HG03558 (cell line): ENCODE measurements around the gene P4HB.

Source experiments
- ATAC-seq: cut with Tn5 transposase; IDR thresholded peaks from one replicate; pipeline ENCODE4 v1.9.1; 2021; ENCODE audit warnings: moderate number of reproducible peaks; ENCODE audit not compliant: unreplicated experiment; ENCODE audit errors: extremely low read depth

The P4HB gene

DNA sequence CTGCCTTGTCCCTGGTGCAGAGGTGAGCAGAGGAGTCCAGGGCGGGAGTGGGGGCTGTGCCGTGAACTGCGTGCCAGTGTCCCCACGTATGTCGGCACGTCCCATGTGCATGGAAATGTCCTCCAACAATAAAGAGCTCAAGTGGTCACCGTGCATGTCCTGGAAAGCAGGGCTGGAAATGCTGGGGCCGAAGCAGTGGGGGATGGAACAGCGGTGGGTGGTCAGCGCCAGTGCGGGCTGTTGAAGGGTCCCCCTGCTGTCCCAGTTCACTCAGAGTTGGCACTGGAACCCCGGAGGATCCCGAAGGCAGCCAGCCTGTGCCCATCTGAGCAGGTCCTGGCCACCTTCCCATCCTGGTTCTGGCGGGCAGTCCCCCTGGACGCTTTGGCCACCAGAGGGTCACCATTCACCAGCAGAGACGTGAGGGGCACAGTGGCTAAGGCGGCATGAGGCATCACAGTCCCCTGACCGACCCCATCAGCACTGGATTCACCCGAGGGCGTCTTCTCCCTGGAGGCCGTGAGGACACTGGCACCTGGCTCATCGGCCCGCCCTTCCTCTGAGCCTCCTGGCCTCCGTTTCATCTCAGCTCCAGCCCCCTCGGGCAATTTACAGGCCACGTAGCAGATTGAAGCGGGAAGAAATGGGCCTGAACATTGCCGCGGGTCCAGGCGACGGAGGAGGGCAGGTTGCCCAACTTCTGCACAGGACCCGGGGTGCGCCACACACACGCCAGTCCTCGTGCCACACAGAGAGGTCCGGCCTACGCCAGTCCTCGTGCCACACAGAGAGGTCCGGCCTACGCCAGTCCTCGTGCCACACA is 46.3 kb downstream of the P4HB start:
- ATAC-seq, result no peak

DNA sequence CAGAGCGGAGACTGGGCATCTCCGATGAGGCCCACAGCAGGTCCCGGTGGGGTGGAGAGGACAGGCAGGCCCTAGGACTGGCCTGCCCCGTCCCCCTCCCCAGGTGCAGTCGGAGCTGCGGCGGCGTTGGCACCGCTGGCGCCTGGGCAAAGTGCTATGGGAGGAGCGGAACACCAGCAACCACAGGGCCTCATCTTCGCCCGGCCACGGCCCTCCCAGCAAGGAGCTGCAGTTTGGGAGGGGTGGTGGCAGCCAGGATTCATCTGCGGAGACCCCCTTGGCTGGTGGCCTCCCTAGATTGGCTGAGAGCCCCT is 47.0 kb downstream of the P4HB start:
- no peak for ATAC-seq

DNA sequence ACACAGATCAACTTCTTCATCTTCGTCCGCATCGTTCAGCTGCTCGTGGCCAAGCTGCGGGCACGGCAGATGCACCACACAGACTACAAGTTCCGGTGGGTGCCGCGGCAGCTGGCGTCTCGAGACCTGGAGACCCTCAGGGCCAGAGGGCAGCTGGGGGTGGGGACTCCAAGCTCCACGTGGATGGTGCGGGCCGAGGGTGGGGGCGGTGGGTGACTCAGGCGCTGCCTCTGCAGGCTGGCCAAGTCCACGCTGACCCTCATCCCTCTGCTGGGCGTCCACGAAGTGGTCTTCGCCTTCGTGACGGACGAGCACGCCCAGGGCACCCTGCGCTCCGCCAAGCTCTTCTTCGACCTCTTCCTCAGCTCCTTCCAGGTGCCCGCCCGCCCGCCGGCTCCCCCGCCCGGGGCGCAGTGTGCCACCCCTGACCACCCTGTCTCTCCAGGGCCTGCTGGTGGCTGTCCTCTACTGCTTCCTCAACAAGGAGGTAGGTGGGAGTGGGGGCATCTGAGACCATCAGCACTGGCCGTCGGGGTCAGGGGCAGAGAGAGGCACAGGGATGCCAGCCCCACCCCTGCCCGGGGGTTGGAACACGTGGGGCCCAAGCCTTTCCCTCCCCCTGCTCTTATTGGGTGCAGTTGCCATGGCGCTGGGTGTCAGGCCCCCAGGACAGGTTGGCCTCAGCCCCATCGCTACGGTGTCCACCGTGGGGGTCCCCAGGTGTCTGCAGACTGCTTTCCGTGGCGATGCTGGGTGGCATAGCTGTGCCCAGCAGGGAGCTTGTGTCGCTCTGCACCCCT is 47.6 kb downstream of the P4HB start:
- no peak for ATAC-seq

DNA sequence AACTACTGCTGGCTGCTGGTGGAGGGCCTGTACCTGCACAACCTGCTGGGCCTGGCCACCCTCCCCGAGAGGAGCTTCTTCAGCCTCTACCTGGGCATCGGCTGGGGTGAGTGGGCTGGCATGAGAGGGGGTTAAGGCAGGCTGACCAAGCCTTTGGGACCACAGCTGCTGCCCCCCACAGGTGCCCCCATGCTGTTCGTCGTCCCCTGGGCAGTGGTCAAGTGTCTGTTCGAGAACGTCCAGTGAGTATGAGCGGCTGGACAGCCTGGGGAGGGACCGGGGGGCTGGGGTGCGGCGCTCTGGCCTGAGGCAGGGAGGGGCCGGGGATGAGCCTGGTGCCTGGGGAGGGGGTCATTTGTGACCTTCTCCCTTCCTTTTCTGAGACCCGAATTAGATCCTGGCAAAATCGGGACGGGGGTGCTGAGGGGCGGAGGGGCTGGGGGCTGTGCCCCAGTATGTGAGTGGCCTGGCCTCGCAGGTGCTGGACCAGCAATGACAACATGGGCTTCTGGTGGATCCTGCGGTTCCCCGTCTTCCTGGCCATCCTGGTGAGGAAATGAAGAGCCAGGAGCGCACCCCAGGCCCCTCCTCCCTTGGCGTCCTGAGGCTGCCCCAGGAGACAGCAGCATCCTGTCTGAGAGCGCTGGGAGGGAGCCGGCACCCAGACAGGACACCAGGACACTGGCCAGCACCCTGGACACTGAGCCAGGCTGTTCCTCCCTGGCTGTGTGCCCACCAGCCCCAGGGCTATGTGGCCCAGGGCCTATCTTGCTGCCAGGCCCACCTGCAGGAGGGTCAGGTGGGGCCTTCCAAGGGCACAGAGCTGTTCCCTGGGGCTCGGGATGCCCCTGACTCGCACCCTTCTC is 48.4 kb downstream of the P4HB start:
- ATAC-seq, result no peak

DNA sequence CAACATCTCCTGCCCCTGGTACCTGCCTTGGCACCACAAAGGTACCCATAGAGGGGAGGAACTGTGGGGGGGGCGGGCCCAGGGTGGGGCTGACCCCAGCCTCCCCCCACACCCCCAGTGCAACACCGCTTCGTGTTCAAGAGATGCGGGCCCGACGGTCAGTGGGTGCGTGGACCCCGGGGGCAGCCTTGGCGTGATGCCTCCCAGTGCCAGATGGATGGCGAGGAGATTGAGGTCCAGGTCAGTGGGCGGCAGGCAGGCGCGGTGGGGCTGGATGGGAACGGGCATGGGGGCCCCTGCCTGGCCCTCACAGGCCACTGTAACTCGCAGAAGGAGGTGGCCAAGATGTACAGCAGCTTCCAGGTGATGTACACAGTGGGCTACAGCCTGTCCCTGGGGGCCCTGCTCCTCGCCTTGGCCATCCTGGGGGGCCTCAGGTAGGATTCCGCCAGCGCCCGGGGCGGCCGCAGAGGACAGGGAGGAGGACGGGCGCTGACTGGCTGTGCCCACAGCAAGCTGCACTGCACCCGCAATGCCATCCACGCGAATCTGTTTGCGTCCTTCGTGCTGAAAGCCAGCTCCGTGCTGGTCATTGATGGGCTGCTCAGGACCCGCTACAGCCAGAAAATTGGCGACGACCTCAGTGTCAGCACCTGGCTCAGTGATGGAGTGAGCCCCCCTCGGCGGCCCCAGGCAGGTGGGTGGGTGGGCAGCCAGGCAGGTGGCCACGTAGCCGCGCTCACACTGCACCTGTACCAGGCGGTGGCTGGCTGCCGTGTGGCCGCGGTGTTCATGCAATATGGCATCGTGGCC is 49.2 kb downstream of the P4HB start:
- no peak for ATAC-seq

DNA sequence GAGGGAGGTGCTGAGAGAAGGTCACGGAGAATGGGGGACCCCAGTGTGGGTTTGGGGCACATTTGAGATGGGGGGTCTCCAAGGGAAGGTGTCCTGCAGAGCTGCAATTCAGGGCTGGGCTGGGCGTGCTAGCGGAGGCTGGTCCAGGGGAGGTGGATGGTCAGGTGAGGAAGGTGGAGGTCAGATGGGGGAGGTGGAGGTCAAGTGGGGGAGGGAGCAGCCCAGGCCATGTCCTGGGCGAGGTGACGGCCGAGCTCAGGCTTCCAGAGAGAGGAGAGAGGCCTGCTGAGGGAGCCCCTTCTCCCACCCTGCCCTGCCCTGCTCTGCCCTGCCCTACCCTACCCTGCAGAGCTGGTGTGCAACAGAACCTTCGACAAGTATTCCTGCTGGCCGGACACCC is 49.9 kb downstream of the P4HB start:
- ATAC-seq, result no peak

DNA sequence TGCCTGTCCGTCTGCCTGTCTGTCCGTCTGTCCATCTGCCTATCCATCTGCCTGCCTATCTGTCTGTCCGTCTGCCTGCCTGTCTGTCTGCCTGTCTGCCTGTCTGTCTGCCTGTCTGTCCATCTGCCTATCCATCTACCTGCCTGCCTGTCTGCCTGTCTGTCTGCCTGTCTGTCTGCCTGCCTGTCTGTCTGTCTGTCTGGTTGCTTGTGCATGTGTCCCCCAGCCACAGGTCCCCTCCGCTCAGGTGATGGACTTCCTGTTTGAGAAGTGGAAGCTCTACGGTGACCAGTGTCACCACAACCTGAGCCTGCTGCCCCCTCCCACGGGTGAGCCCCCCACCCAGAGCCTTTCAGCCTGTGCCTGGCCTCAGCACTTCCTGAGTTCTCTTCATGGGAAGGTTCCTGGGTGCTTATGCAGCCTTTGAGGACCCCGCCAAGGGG is 50.8 kb downstream of the P4HB start:
- ATAC-seq, result no peak

DNA sequence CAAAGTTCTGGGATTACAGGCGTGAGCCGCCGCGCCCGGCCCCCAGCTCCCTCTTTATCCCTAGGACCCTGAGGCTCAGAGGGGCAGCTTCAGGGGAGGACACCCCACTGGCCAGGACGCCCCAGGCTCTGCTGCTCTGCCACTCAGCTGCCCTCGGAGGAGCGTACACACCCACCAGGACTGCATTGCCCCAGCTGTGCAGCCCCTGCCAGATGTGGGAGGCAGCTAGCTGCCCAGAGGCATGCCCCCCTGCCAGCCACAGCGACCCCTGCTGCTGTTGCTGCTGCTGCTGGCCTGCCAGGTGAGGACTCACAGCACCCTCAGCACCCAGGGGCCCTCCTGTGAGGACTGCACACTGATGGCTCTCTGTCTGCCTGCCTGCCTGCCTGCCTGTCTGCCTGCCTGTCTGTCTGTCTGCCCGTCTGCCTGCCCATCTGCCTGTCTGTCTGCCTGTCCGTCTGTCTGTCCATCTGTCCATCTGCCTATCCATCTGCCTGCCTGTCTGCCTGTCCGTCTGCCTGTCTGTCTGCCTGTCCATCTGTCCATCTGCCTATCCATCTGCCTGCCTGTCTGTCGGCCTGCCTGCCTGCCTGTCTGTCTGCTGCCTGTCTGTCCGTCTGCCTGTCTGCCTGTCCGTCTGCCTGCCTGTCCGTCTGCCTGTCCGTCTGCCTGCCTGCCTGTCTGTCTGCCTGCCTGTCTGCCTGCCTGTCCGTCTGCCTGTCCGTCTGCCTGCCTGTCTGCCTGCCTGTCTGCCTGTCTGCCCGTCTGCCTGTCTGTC is 51.4 kb downstream of the P4HB start:
- ATAC-seq, result no peak

DNA sequence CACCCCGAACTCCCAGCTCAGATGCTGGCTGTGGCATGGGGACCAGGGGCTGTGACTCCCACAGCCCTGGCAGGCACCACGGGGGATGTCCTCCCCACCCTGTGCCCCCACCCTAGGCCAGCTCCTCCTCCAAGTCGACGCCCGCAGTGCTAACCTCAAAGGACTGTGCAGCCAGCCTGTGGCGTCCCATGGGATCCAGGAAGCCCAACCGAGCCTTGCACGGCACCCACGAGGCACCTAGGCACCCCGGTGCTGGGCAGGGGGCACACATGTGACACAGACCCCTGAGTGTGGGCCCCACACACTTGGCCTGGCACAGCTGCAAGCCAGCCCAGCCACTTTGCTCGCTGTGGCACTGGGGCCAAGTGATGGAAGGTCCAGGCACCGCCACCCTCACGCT is 52.5 kb downstream of the P4HB start:
- ATAC-seq, result no peak

DNA sequence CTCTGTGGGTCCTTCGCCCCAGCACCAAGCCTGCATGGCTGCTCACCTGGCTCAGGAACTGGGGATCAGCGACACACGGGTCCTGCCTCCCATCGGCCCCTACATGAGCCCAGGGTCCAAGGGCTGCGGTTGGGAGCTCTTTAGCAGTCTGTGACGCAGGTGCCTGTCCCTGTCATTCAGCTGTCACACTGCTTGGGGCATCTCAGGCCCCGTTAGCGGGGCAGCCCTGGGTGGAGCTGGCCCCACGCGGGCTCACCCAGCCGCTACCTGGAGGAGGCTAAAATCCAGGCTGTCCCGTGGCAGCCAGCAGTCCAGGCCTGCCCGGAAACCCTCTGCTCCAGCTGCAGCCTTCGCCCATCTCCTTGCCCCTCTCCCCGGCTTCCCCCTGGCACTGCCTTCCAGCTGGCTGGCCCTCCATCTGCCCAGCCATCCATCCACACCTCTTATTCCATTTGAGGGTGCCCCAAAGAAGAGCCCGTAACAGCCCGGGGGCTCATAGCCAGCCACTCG is 53.1 kb downstream of the P4HB start:
- ATAC-seq, result no peak

DNA sequence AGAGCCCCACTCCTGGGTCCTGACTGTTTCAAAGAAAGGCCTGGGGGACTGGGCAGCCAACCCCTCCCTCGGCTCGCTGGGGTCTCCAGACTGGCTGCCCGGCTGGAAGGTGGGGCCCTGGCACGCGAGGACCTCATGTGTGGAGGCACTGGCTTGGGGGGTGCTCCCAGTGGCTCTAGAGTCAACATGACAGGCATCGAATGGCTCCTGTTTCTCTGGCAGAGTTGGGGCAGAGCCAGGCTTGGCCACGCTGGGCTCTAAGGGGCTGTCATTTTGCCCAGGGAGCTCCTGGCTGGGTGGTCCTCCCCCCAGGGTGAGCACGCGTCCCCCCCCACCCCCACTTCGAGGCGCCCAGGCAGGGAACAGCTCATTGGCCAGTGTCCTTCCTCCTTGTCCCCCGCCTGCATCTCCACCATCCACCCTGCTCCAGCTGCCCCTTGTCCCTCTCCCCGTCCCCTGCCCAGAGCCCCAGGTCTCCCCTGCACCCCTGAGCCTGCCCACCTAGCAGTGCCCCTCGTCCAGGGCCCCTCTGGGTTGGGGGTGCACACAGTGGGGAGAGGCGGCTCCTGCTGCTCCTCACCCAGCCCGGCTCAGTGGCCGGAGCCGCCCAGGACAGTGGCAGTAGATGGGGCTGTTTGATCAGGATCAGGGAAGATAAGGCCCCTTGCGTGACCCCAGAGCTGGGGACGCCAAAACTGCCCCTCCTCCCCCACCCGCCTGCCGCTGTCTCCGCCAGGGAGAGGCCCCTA is 53.7 kb downstream of the P4HB start:
- ATAC-seq, result no peak

DNA sequence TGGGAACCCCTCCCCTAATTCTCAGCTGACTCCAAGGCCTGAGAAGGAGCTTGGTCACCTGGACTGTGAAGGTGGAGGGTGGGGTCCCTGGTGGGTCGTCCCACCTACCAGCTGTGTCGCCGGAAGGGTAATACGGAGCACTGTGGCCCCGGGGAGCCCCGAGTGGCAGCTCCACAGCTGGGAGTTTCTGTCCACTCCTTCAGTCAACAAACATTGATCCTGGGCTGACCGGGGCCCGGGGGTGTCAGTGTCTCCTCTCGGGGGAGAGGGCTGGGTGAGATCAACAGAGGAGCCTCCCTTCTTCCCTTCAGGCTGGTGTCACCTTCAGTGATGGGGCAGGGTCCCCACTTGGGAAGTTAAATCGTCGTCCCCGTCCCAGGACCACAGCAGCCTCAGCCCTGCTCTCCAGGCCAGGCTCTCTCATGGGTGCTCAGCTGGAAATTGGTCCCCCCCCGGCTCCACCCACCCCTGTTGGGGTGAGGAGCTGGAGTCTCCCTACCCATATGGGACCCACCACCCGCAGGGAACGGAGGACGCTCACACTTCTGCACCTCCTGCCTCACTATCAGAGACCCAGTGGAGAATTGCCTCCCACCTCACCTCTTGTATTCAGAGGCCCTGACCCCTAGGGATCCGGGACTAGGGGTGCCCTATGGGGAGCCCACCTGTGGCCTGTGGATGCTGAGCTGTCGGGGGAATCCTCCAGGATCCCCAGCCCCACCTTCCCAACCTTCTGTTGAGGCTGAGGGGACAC is 54.5 kb downstream of the P4HB start:
- ATAC-seq, result no peak

DNA sequence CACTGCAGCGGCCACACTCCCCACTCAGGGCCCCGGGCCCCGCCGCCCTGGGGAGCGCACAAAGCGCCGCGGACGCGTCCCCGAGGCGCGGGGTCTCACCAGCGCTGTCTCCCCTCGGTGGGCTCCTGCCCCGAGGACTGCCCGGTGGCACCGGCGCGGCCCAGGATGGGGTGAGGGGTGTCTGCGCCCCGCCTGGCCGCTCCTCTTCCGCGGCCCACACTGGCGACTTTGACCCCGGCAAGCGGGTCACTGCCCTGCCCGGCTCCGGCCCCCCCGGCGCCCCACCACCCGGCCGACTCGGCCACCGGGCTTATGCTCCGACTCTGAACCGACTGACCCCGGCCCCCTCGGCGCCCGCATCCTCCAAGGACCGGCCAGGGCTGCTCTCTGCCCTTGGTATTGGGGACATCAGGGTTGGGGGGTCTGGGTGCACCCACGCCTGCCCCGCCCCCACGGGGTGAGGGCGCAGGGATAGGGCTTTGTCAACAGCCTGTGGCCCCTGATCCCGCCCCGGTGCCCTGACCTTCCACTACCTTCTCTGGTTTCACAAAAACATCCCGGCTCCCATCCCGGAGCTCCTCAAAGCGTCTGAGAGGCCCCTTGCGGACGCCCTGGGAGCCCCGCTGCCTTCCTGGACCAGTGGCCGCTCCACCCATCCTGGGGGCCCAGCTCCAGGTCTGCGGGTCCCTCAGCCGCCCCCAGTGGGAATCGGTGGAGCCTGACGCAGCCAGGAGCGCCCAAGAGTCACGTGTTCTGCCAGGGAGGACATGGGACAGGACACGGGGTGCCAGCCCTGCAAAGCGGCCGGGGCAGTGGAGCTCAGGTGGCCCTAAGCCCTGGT is 55.6 kb downstream of the P4HB start:
- ATAC-seq, result no peak

DNA sequence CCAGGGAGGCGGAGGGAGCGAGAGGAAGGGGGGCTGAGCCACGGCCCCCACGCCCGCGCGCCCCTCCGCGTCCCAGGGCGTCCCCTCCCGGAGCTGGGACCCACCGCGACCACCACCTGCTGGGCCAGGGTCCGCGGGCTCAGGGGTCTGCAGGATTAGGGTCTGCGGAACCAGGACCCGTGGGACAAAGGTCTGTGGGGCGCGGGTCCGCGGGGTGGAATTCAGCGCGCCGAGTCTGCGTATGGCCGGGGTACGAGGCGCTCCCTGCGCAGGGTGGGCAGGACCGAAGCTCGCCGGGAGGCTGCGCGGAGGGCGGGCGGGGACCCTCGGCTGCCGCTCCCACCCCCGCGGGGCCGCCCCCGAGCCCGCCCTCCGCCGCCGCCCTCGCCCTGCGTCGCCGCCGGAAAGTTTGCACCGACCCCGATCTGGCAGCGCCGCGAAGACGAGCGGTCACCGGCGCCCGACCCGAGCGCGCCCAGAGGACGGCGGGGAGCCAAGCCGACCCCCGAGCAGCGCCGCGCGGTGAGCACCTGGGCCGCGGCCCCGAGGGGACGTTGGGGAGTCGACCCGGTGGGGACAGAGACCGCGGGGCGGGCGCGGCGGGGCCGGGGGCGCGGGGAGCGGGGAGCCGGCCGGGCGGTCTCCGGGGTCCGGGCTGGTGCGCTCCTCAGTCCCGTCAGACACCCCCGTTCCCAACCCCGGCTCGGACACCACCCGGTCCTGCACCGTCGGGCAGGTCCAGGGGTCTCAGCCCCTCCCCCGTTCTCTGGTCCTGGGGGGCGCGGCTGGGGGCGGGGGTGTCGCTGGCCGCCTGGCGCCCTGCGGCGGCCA is 56.4 kb downstream of the P4HB start, which contains the start of gene GCGR:
TSS of gene GCGR (plus strand) at position 423 of the 831 bp plus-strand sequence. CDS start 4,869 bp downstream, outside the sequence.
- ATAC-seq, result no peak

DNA sequence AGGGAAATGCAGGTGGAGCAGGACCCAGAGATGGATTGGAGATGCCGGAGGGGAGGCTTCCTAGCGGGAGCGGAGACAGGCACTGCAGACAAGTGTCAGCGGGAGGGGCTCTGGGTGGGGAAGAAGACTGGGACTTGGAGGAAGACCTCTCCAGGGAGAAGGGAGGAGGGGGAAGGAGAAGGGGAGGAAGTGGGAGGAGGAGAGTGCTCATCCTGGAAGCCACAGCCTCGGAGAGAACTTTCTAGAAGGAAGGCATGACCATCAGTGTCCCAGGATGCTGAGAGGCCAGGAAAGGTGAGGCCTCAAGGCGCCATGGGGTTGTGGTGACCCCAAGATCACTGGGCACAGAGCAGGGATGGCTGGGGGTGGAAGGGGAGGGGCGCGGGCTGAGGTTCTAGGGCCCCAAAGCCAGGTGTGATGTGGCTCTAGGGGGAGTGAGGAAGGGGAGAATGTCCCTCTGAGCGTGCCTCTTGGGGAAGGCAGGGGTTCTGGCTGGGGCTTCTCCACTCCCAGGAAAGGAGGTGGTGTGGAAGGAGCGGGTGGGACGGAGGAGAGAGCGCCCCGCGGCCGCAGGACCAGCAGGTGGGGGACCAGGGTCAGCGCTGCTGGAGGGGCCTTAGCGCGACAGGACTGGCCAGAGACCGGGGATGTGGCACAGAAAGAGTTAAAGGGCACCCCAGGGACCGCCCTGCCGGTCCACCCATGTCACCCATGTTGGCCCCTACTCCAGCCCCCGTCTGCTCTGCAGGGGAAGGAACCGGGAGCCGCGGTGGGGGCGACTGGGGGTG is 57.3 kb downstream of the P4HB start:
- ATAC-seq, result no peak
